Endometrium (tissue), 2 donors: ENCODE measurements around the gene RCL1.

Experiments used
- FAIRE-seq: peaks from 2 replicates; lab custom pipeline; 2012; peaks lifted over from hg19 to GRCh38; lab: Jason Lieb, UNC
- donor health status: control.
- donor health status: control.

The RCL1 gene

DNA sequence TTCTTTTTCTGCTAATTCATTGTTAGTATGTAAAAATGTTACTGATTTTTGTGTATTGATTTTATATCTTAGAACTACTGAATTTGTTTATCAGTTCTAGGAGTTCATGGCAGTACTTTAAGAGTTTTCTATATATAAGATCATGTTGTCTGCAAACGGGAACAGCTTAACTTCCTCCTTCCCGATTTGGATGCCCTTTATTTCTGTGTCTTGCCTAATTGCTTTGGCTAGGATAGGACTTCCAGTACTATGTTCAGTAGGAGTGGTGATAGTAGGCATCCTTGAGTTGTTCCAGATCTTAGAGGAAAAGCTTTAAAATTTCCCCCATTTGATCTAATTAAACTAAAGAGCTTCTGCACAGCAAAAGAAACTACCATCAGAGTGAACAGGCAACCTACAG, 20.1 kb downstream of the RCL1 start:
- no peak for FAIRE-seq

DNA sequence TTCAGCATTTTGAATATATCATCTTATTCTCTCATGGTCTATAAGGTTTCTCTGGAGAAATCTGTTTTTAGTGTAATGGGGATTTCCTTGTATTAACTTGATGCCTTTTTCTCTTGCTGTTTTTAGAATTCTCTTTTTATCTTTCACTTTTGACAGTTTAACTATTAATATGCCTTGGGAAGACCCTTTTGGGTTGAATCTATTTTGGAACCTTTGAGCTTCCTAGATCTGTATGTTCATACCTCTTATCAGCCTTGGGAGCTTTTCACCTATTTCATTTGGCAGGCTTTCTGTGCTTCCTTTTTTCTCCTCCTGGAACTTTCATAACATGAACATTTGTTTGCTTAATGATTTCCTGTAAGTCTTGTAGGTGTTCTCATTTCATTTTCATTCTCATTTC, 22.2 kb downstream of the RCL1 start:
- no peak for FAIRE-seq

DNA sequence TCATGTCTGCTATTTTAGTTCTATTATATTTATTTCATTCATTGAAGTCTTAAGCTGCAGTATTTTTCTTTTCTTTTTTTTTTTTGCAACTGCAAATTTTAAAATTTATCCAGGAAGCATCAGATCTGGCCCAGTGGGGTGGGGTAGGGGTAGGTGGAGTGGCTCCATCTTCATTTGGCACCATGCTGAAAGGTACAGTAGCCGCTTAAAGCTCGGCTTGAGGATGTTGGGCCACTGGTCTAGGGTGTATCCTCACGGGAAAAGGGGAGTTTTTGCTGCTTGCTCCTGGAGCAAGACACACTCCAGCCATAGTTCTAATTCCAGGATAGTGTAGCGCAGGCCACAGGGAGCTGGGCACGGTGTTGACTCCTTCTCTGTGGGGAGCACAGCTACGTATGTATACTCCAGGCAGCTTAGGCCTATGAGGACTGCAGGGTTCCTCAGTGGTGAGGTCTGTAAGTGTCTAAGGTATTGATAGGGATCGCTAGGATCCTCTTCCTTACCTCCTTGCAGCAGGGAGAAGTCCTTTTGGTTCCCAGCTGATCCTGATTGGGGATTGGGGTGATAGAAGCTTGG, 22.7 kb downstream of the RCL1 start:
- no peak for FAIRE-seq

DNA sequence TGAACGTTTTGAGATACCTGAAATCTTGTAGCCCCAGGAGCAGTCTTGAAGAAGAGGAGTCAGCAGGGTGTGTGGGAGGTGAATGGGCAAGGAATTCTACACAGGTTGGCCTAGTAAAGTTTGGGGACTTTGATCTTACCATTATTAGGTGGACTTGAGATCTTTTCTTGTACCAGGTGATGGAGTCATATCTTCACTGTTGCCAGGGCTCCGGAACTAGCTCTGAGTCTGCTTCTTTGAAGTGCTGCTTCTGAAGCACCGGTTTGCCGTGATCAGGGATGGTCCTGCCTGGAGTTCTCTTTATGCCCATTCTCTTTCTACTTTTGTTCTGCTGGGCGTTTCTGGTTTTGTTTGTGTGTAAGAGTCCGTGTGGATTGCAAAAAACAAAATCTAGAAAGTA, 27.4 kb downstream of the RCL1 start:
- FAIRE-seq = no peak

DNA sequence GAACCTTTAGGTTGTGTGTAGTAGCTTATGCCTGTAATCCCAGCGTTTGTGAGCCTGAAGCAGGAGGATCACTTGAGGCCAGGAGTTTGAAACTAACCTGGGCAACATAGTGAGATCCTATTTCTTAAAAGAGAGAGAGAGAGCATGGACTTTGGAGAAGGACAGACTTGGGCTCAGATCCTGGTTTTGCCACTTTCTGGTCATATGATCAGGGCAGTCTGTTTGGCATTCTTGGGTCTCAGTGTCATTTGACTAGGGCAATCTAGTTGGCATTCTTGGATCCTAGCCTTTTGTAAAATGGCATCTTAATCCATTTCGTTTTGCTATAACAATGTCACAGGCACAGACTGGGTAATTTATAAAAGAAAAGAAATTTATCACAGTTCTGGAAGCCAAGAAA, 28.4 kb downstream of the RCL1 start:
- FAIRE-seq = no peak

DNA sequence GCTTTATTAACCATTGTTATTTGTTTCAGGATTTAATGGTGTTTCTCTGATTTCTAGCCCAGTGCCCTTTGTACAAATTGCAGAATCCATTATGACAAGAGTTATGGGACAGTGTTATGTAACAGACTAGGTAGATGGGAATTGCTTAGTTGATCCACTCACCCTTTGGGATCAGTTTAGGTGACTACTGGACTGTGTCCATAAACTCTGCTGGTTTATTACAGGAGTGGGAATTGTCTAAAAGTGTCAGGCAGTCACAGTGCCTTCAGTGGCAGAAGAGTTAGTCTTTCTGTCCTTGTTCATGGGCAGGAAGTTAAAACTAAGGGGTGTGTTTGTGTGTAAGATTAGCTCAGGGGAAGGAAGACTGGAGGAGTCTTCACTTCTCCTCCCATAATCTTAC, 29.3 kb downstream of the RCL1 start:
- FAIRE-seq = no peak

DNA sequence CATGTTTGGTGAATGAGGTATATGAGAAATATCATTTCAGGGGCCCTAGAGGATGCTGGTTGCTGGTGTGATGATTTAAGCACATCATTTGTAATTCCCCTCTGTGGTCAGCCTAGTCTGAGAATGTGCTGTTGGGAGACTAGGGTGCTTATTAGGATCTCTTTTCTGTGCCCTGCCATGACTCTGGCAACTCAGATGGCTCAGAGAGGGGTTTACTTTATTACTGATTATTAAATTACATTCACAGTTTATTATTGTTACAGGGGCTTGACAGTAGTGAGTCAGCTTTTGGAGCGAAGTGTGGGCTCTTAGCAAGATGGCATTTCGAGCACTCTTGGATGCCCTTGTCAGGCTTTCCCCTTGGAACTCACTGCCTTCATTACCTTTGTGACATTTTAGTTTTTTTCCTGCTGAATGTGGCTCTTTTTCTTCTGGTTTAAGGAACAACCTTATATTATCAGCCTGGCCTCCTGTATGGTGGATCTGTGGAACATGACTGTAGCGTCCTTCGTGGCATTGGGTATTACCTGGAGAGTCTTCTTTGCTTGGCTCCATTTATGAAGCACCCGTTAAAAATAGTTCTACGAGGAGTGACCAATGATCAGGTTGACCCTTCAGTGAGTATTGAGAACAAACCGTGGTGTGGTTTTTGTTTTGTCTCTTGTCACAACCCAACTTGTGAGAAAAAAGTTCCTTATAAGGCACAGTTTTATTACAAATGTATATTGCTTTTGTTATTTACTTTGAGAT, 33.8 kb downstream of the RCL1 start:
- no peak for FAIRE-seq

DNA sequence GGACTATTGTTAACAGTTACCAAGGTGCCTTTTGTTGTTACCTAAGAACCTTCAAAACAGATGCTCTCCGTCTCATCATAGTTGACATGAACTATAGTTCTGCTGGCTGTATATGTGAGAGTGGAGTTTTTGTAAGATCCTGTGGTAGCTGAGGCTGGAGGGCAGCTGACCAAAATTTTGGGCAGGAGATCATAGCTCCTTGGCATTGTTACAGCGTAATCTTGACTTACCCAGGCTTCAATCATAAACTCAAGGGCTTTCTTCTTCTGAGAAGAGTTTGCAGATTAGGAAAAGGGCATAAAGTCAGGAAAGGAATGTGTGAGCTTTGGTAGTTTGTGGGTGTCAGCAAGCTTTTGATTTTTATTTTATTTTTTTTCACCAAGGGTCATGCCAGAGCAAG, 34.5 kb downstream of the RCL1 start:
- no peak for FAIRE-seq

DNA sequence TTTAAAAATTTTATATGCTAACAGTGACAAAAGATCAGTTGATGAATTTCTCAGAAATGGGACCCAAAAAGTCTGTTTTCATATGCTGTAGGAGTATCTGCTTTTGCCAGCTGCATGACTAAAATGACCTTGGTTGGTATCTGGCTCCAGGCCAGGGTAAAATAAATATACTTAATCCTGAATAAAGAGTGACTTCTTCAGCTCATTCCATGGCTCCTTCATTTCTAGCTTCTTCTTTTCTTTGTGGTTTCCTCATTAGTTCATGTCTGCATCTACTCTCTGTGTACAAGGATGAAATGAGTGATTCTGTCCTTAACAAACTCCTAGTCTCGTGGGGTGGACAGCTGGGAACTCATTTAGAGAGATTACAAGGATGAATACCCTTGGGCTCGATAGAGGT, 36.0 kb downstream of the RCL1 start:
- no peak for FAIRE-seq

DNA sequence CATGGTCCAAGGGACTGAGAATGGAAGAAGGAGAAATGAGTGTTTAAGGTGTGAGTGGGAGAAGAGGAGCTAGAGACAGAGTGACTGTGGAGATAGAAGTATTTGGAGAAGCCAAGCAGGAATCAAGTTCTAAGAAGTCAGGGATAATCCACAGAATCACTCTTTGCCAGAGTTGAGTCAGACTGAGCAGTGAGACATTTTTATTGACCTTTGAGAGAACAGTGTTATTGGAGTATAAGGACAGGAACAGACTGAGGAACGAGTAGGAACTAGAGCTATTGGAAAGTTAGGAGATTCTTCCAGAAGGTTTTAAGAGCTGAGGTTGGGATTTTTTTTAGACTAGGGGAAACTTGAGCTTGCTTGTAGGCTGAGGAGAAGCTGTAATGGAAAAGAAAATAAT, 37.2 kb downstream of the RCL1 start:
- FAIRE-seq = no peak

DNA sequence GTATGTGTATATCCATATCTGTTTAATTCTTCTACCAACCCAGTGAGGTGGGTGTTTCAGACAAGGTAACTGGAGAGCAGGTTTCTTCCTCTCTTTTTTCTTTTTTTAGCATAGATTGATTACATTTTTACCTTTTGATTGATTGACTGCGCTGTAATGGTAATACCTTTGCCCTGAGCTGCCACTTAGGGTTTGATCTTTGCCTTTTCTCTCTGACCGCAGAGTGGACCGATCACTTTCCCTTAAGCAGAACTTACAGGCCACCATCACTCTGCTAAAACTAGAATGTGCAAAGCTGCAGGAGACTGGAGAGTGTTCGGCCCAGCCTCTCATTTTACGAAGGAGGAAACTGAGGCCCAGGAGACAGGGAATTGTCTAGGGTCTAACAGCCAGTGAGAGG, 38.0 kb downstream of the RCL1 start:
- no peak for FAIRE-seq

DNA sequence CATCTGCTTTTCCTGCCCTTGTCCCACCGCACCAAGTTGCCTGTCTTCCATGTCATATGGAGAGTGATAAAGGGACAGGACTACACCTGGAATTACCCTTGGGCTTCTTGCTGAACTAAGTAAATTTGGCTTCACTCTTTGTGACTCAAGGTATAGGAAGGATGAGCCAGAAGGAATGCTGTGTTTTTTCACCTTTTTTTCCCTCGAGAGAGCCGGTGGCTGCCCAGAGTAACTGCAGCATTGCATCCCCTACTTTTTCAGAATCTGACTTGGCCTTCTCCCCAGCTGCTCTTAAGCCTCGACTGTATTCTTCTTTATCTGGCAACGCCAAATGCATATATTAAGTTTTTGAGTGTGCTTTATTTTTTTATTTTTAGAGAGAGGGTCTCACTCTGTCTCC, 38.4 kb downstream of the RCL1 start:
- no peak for FAIRE-seq

DNA sequence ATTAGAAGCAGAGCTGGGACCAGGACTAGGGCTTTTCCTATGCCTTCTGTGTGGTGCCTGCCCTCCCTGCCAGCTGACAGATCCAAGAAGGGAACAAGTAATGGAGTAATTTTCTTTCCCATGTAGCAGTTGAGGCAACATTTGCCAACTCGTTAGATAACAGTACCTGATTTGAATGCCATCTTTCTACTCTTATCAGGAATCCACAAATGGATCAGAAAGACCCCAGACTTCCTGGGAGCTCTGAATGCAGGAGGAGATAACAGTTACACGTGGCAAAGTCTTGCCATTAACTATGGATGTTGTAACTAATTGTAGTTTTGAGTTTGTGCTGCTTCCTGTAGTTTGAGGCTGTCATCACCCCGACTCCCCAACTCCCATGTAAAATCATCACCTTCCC, 39.2 kb downstream of the RCL1 start:
- no peak for FAIRE-seq

DNA sequence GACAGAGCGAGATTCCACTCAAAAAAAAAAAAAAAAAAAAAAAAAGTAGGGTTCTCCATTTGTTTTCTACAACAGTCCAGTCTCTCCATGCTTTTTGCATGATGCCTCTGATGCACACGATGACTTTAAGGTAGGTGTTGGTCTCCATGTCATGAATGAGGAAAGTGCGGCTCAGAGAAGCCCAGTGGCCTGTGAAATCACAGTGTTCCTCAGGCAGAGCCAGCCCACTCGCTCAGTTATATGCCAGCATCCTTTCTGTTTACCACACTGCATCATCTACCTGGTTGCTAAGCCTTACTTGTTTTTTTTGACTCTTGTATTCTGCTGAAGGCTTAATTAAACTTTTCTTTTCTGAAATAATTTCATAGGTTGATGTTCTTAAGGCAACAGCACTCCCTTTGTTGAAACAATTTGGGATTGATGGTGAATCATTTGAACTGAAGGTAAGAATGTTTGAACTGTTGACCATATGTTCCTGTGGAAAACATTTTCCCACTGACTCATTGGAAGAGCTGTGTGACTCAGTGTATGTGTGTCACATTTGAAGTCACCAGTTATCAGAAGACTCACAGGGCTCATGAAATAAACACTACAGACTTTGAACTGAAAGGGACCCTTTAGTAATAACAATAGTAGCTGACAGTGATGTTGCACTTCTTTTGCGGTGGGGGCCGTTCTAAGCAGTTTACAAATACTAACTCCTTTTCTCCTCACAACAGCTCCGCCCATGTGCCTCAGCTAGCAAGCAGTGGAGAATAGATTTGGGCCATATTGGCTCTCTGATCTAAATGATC, 40.2 kb downstream of the RCL1 start:
- FAIRE-seq = no peak

DNA sequence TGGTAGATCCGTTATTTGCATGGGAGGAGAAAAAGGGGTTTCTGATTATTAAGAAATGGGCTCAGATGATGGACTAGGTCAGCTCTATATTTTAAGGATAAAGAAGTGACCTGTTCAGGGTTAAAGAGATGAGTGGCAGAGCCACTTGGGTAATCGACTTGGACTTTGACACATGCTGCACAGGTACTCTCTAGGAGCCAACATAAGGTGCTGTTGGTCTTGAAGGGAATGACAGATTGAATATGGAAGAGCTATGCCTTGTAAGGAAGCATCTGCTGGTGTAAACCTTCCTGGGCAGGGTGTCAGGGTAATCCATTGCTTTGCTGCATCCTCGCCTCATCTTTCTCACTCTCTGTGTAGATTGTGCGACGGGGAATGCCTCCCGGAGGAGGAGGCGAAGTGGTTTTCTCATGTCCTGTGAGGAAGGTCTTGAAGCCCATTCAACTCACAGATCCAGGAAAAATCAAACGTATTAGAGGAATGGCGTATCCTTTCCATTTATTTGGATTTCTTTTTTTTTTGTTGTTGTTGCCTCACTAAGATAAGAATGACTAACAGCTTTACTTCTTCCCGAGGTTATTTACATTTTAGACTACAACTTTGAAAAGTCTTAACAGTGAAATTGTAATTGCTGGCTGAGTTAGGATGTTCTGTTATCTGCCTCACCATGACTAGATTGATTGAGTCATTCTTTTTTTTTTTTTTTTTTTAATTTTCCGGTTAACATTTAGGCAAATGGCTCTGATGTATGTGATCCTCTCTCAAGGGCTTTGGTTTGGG, 41.2 kb downstream of the RCL1 start:
- FAIRE-seq = no peak

DNA sequence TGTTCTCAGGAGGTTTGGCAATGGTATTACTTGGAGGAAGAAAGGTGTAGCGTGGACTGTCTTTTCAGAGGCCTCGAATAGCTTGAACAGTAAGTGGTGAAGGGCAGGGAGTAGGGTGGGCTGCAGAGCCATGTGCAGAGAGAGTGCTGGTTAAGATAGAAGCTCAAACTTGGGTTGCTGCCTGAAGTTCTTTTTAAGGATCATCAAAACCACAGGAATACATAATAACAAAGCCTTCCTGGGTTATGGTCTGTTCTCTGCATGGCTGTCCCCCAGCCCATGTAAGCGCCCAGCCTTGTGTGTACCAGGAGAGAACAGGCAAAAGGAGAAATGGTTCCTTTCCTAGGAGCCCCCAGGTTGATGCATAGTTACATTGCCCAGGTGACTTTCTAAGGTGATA, 43.9 kb downstream of the RCL1 start:
- FAIRE-seq = no peak

DNA sequence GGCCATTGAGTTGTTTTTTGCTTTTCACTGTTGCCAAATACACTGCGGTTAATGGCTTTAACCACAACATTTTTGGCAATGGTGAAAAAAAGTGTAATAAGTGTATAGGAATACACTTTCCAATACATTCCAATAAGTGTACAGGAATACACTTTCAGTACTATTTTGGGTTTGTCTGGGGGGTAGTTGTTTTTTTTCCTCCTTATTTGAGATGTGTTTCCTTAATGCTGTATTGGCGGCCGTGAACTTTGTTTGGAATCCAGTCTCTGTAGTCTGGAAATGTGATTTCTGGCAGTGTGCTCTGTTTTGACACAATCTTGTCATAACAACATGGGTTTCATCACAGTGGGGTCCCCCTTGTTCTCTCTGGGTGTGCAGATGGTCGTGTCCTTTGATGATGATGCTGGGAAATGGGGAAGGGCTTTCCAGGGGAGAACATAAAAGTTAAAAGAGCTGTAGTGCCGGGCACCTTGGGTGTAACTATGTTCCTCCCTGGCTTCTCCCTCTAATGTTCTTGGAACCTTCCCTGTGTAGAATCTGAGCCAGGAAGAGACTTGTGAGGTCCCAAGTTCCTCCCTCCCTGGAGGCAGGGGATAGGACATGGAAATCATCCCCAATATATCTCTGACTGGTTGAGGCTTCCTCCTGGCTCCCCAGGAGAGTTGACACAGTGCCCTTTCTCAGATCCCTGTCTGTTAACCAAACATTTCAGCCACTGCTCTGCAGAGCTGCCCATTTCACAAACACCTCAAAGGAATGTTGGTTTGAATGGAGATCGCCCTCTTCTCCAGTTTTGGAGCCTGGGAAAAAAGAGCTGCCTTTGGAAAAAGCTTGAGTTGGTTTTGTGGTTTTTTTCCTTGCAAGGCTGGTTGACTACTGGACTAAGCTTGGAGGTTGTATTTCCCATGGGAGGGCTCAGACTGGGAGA, 44.8 kb downstream of the RCL1 start:
- peak; percentile 51 for FAIRE-seq

DNA sequence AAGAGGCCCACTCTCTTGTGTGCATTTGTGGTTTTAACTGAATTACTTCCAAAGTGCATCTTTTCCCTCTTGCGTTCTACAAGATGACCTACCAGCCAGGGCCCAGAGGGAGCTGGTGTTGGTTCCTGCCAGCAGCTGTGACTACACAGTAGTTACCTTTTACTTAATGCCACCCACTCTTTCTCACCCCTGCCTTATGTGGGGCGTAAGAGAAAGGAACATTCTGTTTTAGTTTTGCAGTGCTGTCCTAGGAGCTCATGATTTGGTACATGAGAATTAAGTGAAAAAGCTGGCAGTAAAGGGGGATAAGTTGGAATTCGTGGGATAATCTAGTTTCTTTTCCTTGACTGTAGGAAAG, 45.4 kb downstream of the RCL1 start:
- no peak for FAIRE-seq

DNA sequence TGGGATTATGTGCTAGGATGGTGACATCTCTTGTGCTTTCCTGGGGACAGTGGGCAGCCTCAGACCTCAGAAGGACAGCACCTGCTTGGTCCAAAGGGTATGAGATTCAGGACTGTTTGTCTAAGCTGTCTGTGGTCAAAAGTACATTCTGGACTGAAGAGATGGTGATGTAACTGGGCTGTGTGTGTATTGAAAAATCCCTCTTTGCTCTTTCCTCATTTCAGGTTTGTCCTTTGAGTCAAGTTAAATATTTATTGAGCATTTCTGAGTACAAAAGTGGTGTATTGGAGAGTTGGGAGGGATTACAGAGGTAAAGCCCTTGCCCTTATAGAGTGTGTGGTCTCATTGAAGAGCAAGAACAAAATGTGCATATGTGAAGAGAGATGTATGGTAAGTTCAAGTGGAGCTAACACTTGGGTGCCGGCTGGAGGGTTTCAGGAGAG, 46.7 kb downstream of the RCL1 start:
- no peak for FAIRE-seq

DNA sequence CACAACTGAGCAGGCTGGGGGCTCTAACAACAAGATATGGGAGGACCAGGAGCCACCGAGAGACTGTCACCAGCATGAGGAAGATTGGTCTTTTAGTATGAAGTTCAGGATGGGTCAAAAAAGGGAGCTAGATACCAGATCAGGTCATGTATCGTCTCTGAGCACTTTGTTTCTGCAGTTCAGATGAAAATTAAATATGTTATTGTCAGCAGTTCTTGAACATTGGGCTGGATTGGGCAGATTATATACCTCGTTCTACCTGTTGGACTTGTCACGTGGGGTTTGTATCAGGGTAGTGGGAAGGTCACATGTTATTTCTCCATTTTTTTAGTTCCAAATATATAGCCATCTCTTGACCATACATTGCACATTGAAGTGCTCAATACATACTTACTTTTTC, 47.3 kb downstream of the RCL1 start:
- FAIRE-seq = no peak

DNA sequence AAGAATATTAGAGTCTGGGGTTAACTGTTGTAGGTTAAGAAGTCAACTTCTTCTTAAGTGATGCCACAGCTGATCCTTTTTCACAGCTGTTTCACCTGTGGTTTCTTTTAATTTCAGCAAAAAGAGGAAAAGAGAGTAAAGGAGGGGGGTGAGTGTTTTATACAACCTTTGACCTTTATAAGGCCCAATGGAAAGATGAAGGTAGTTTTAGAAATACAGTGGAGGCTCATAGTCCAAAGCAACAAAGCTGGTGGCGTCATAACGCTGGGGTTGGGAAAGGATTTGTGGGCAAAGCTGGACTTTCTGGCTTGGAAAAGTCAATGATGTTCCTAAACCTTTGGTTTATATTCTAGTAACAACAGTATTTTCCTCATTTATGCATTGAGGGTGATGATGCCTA, 49.5 kb downstream of the RCL1 start:
- no peak for FAIRE-seq

DNA sequence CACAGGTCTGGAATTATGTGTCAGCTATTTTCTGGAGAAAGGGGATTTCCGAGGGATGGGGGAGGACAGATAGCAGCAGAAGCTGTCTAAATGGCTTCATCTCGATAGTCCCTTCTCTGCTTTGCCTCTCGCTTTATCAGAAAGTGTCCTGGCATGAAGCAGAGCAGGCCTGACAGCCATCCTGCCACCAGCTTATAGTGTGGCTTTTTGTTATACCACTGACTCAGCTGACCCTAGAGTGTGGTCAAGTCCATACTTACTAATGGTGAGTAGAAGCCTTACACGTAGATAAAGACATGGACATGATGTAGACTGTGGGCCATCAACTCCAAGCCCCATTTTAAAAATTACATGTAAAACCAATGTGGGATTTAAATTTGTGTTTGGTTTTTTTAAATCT, 50.0 kb downstream of the RCL1 start:
- FAIRE-seq = no peak
